ENCODE results near the gene DGKD. TPM values are rescaled to one million over a fixed set of nuclear protein-coding genes. Genes with fewer than 3 reads are reported as not detected.

DGKD gene
- total and polyA plus RNA-seq, 7 donors, result 59.4 to 365 (median 173) TPM

DNA sequence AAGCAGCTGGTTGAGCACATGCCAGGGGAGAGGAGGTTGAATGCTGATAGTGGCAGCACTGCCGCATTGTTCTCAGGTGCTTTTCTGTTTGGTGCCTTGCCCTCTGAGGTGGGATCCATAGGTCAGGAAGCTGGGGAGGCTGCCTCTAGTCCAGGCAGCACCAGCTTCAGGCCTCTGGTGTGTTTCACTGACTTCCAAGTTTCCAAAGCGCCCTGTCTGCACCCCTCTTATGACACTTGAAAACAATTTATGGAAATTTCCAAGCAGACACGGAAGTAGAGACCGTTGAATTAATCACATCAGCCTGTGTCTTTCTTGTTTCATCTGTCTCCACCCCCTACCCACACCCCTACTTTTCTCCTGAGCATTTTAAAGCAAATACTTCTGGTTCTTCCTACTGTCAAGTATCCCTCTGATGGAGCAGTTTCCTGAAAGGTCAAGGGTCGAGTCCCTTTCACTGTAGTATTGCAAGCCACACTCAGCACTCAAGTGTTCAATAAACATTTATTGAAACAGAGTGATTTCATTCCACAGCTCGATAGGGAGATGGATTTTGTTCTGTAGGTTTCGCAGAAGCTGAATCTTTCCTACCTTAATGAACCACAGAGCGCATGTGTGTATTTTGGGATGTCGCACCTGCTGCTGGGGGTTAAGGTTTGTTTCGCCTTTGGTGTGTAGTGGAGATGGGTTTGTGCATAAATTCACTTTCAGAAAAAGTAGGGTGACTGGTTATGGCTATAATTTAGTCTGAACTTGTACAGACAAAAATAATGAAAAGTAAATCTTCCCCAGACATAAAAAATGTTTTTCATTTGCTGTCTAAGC lies 21.4 kb downstream of the DGKD start:
- intact Hi-C loops (cut with DNase I), result no loop called here

DNA sequence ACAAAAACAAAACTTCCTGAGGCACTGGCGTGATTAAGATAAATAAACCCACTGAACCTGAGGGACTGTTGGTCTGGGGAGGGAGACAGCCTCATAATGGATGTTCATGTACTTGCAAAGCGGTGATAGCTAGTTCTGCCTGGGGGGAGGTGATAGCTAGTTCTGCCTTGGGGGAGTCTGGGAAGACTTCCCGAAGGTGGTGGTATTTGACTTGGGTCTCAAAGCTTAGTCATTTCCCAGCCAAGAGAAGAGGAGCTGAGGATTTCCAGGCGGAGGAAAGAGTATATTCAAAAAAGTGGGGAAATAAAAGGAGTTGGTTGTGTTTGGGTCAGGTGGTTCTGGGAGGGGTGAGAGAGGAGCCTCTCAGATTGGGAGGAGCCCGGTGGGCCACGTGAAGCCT lies 24.7 kb downstream of the DGKD start:
- no peak for ATAC-seq

More for the DNA sequence above, 21.4 kb downstream of the DGKD start:
- WGBS, 3 donors, result 66 to 69% (median 69%) methylated on average over 10 of the region's 10 CpGs
- DNase-seq (no peak), ATAC-seq (no peak)
- Histone ChIP-seq H3K27ac (no peak overlapping the region), H3K9me3 (no peaks in the 10 kb centered on the region), H3K4me3 (no peak overlapping the region), H3K4me1 (peaks cover 25% of the 10 kb centered on the region), H3K27me3 (ENCODE audit: insufficient read depth in 3 of 3, low read length in 2 of 3) (no peaks in the 10 kb centered on the region), H3K36me3 (ENCODE audit: insufficient read depth in 1 of 2, low read depth in 1 of 2) (peaks cover 0 to 3% of the 10 kb centered on the region in 2 donors)
- TF ChIP-seq, protein P1, sequence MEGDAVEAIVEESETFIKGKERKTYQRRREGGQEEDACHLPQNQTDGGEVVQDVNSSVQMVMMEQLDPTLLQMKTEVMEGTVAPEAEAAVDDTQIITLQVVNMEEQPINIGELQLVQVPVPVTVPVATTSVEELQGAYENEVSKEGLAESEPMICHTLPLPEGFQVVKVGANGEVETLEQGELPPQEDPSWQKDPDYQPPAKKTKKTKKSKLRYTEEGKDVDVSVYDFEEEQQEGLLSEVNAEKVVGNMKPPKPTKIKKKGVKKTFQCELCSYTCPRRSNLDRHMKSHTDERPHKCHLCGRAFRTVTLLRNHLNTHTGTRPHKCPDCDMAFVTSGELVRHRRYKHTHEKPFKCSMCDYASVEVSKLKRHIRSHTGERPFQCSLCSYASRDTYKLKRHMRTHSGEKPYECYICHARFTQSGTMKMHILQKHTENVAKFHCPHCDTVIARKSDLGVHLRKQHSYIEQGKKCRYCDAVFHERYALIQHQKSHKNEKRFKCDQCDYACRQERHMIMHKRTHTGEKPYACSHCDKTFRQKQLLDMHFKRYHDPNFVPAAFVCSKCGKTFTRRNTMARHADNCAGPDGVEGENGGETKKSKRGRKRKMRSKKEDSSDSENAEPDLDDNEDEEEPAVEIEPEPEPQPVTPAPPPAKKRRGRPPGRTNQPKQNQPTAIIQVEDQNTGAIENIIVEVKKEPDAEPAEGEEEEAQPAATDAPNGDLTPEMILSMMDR (IDR thresholded peaks at IDR 0.05), result no peak

DNA sequence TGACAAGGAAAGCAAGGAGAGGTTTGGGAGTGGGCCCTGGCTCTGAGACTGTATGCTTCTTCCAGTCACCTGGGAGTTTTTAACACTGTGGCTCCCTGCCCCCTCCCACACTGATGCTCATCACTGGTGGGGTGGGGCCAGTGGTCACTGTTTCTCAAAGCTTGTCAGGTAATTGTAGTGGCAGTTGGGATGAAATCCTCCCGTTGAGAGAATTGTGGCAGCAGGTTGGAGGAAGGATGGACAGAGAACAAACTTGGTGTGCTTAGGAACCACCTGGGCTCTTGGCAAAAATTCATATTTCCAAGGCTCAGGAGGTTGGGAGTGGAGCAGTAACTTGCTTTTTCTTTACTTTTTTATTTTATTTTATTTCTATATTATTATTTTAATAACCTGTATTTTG lies 25.1 kb downstream of the DGKD start:
- H3K27me3 ChIP-seq (ENCODE audit: insufficient read depth in 3 of 3, low read length in 2 of 3), result no peaks in the 10 kb centered on the region
- no peak for DNase-seq
- no peak overlapping the region for H3K27ac ChIP-seq
- H3K9me3 ChIP-seq, result no peaks in the 10 kb centered on the region
- TF ChIP-seq, protein P1 (IDR thresholded peaks at IDR 0.05), result no peak
- no peaks in the 10 kb centered on the region for H3K36me3 ChIP-seq (ENCODE audit: insufficient read depth in 1 of 2, low read depth in 1 of 2)
- H3K4me1 ChIP-seq, result peaks cover 10% of the 10 kb centered on the region
- intact Hi-C loops (cut with DNase I), result no loop called here
- 26 to 37% (median 29%) methylated on average over 1 of the region's 1 CpG for WGBS, 3 donors
- ATAC-seq, result no peak
- H3K4me3 ChIP-seq, result no peak overlapping the region

More for the DNA sequence above, 24.7 kb downstream of the DGKD start:
- TF ChIP-seq, protein P1 (IDR thresholded peaks at IDR 0.05), result no peak
- Histone ChIP-seq H3K4me1 (peaks cover 7% of the 10 kb centered on the region), H3K4me3 (no peak overlapping the region), H3K27me3 (ENCODE audit: insufficient read depth in 3 of 3, low read length in 2 of 3) (no peaks in the 10 kb centered on the region), H3K36me3 (ENCODE audit: insufficient read depth in 1 of 2, low read depth in 1 of 2) (no peaks in the 10 kb centered on the region), H3K9me3 (no peaks in the 10 kb centered on the region), H3K27ac (no peak overlapping the region)
- intact Hi-C loops (cut with DNase I), result no loop called here
- DNase-seq, result no peak
- WGBS, 3 donors, result 90 to 92% (median 92%) methylated on average over 6 of the region's 6 CpGs

DNA sequence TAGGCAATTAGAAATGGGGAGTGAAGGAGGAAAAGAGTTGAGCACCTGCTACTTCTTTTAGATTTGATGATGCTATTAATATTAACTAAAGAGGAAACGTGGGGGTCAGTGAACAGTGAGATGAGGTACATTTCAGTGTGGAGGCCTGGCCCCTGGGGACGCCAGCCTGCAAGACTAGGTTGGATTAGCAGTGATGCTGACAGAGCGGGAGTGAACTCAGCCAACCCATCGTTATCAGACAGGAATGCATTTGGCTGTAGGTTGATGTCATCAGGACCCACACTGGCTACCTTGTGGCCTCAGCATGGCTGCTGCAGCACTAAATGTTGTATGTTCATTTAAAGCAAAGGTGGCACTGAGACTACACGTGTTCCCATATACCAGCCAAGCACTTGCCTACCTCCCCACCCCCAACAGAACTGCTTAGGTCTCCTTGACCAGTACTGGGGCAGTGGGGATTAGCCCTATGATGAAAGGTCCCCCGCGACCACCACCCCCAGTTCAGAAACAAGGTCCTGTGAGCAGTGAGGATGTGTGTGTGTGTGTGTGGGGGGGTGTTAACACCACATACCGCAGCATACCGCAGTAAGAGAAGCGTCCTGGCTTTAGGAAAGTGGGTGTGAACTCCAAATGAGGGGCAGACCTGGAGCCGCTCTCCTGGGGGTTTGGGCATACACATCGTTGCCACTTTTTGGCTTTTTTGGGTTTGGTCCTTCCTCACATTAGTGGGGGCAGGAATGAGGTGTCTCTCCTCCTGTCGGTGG lies 26.0 kb downstream of the DGKD start:
- DNase-seq (no peak), ATAC-seq (no peak)
- Histone ChIP-seq H3K4me1 (peaks cover 14% of the 10 kb centered on the region), H3K9me3 (no peaks in the 10 kb centered on the region), H3K36me3 (ENCODE audit: insufficient read depth in 1 of 2, low read depth in 1 of 2) (no peaks in the 10 kb centered on the region), H3K4me3 (no peak overlapping the region), H3K27me3 (ENCODE audit: insufficient read depth in 3 of 3, low read length in 2 of 3) (no peaks in the 10 kb centered on the region), H3K27ac (no peak overlapping the region)
- 84 to 90% (median 85%) methylated on average over 13 of the region's 13 CpGs for WGBS, 3 donors
- intact Hi-C loops (cut with DNase I), result no loop called here
- TF ChIP-seq, protein P1 (IDR thresholded peaks at IDR 0.05), result no peak
